Astrocyte (in vitro differentiated cells and primary cell): Measurements from ENCODE around the gene LRRC47.

Experiments used
- CTCF ChIP-seq: IDR thresholded peaks from 2 replicates; pipeline ENCODE4 v1.5.1; 2011; ENCODE audit warnings: low read depth, mild to moderate bottlenecking, inconsistent platforms, low read length, moderate library complexity; ENCODE audit not compliant: insufficient read depth
- EZH2 ChIP-seq: IDR thresholded peaks from 2 replicates; pipeline ENCODE4 v1.6.1; 2012; ENCODE audit warnings: mild to moderate bottlenecking, low read length, inconsistent platforms; ENCODE audit not compliant: insufficient read depth

- TF ChIP-seq CTCF = no peak
- no peak for TF ChIP-seq EZH2
Observed at GRCh38 chr1:3752400-3752945, 43.8 kb downstream of the LRRC47 start, which contains the start of gene CCDC27.
